Measurements from ENCODE around the gene VAMP8.
"Not testable (repeated sequence)": the region's sequence is repeated elsewhere in the genome, so short reads cannot be mapped to it uniquely, and the experiment has no call there.

VAMP8 gene

DNA sequence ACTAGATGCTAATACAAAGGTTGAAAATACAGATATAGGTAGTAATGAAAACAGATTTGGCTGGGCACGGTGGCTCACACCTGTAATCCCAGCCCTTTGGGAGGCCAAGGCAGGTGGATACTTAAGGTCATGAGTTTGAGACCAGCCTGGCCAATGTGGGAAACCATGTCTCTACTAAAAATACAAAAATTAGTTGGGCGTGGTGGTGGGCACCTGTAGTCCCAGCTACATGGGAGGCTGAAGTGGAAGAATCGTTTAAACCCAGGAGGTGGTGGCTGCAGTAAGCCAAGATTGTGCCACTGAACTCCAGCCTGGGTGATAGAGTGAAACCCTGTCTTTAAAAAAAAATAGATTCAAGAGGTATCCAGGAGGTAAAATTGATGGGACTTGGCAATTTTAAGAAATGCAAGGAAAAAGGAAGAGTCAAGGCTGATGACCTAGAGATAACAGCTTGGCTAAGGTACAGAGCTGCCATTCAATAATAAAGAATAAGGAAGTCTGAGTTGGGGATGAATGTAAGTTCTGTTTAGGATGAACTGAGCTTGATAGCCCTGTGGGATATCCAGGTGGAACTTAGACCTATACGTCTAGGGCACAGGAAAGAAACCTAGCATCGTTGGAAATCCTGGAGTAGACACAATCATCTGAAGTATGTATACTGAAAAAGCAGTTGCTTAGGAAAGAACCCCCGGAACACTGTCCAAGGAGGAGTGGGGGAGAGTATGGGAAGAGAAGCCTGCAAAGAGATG, 29.4 kb upstream of the VAMP8 start:
- no peak for DNase-seq

DNA sequence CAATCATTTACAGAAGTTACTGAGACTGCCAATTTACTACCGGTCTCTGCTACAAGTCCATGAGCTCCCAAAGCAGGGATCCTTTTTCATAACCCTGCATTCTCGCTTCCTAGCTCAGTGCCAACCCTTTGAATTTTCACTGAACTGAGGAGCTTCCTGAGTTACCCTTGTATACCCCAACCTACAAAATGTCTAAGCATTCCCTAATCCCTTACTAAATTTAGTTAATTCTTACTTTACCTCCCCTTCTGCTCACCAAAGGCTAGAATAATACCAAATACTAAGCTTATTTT, 28.8 kb upstream of the VAMP8 start:
- no peak for DNase-seq

GRCh38 chr2:85549095-85549494, 28.3 kb upstream of the VAMP8 start:
- DNase-seq, result no peak

DNA sequence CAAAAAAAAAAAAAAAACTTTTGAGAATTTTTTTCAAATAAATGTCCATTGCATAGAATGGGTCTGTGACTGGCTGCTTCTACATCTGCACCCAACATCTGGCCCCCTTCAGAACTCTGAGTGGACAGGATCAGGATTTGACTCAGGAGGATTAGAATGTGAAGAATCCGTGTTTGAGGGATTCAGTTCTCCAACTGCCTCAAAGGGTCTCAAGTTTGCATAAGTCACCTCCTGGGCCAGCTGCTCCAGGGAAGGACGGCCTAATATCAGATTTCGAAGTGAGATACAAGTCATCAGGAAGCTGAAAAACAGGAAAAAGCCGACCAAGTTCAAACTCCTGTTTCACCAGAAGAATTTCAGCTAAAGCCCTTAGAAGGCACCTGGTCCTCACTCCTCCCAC, 27.6 kb upstream of the VAMP8 start:
- DNase-seq, result no peak

GRCh38 chr2:85550486-85550885, 26.9 kb upstream of the VAMP8 start:
- no peak for DNase-seq

- DNase-seq, result peak; percentile 85
These were observed 25.4 kb upstream of the VAMP8 start for GRCh38 chr2:85551698-85552678.

- DNase-seq, result no peak
These were observed 24.2 kb upstream of the VAMP8 start for GRCh38 chr2:85553184-85553583.

- no peak for DNase-seq
These were observed 22.3 kb upstream of the VAMP8 start for GRCh38 chr2:85554980-85555612.

DNA sequence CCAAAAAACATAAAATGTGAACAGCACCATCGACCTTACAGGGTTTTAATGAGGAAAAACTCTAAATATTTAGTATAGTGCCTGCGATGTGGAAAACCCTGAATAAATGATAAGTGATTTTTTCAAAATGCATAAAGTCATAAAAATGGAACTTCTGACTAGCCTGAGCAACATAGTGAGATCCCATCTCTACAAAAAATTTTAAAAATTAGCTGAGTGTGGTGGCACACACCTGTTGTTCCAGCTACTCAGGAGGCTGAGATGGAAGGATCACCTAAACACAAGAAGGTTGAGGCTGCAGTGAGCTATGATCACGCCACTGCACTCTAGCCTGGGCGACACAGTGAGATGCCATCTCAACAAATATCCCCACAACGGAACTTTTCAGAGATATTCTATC, 20.3 kb upstream of the VAMP8 start:
- DNase-seq, result no peak

- DNase-seq, result no peak
These were observed 19.2 kb upstream of the VAMP8 start for GRCh38 chr2:85558160-85558559.

DNA sequence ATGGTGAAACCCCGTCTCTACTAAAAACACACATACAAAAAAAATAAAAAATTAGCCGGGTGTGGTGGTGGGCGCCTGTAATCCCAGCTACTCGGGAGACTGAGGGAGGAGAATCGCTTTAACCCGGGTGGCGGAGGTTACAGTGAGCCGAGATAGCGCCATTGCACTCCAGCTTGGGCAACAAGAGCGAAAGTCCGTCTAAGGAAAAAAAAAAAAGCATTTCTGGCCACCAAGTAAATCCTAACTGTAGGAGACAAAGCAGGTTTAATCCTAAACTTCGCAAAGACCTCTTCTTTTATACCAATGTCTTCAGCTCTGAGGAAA, 17.0 kb upstream of the VAMP8 start:
- not testable (repeated sequence) for DNase-seq

DNA sequence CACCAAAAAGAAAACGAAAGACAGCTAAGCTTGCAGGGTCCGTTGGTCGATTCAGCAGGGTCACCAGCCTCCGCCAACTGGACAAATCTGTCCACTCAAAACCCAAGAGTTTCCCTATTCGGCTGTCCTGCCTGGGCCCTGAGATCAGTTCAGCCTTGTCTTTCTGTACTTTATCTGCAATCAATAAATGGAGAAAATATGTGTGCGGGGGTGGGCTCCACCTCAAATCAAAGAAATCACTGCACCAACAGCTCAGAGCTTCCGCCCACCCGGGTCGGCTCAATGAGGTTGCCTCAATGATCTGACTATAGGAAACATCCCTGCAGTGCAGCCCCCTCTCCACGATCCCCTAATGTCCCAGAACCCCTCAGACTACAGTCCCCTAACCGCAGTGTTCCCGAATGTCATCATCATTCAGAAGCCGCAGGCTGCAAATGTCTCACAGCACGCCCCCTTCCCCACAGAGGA, 16.5 kb upstream of the VAMP8 start:
- DNase-seq, result no peak

DNA sequence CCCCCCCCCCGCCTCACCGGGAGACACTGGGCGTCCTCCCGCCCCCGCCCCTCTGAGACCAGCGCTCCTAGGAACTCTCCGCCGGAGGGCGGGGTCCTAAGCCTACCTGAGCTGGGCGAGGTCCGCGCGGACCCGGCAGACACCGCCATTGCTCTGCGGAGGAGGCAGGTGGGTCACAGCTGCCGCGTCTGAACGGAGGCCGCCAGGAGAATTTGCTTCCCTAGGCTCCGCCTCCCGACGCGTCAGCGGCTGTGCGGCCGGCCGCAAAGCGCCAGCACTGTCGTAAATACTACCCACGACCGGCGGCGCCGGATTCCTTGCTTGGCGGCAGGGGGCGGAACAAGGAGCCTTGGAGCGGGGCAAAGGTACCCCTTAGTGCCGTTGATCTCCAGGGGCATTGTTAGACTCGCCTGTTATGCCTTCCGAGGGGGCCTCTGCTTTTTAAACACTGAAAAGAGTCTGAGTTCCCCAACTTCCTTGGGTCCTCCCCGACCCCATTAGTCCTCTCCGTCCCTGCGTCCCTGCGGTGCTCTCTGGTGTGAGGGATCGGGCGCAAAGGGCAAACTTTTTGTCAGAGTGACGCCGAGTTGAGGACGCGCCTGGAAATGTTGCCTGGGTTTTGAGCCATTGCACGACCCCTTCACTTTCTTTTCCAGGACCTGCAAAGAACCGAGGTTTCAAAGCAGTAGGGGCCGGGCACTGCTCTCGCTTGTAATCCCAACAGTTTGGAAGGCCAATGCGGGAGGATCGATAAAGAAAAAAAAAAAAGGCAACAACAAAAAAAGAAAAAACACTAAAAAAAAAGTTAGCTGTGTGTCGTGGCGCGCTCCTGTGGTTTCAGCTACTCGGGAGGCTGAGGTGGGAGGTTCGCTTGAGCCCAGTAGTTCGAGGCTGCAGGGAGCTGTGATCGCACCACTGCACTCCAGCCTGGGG, 15.8 kb upstream of the VAMP8 start, which contains the start of gene GGCX:
TSS of gene GGCX (minus strand) at position 214 of the 933 bp plus-strand sequence. CDS start at position 149, 65 bp downstream.
- DNase-seq, result peak; percentile 96

DNA sequence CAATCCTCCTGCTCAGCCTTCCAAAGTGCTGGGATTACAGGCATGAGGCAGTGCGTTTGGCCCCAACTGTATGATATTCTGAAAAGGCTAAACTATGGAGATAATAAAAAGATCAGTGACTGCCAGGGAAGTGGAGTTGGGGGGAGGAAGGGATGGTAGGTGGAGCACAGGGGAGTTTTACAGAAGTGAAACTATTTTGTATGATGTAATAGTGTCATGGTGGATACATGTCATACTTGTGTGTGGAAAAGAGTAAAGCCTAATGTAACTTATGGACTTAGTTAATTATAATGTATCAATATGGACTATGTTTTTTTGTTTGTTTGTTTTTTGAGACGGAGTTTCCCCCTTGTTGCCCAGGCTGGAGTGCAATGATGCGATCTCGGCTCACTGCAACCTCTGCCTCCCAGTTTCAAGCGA, 13.2 kb upstream of the VAMP8 start:
- no peak for DNase-seq

GRCh38 chr2:85566265-85566664, 11.1 kb upstream of the VAMP8 start:
- no peak for DNase-seq

DNA sequence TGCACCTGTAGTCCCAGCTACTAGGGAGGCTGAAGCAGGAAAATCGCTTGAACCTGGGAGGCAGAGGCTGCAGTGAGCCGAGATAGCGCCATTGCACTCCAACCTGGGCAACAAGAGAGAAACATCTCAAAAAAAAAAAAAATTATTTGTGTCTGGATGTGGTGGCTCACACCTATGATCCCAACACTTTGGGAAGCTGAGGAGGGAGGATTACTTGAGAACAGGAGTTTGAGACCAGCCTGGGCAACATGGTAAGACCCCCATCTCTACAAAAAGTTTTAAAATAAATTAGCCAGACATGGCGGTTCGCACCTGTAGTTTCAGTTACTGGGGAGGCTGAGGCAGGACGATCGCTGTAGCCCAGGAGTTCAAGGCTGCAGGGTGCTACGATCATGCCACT, 1.6 kb upstream of the VAMP8 start:
- no peak for DNase-seq

DNA sequence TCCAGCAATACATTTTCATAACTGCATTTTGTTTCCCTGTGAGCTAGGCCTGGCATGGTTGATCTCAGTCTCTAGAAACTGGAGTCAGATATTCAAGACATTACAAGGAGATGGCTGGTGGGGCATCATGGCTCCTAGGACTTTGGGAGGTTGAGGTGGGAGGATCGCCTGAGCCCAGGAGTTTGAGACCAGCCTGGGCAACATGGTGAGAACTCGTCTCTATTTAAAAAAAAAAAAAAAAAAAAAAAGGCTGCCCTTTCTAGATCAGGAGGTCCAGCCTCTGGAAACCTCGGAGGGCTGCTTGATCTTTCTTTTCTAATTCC, 362 bp upstream of the VAMP8 start:
- no peak for DNase-seq

DNA sequence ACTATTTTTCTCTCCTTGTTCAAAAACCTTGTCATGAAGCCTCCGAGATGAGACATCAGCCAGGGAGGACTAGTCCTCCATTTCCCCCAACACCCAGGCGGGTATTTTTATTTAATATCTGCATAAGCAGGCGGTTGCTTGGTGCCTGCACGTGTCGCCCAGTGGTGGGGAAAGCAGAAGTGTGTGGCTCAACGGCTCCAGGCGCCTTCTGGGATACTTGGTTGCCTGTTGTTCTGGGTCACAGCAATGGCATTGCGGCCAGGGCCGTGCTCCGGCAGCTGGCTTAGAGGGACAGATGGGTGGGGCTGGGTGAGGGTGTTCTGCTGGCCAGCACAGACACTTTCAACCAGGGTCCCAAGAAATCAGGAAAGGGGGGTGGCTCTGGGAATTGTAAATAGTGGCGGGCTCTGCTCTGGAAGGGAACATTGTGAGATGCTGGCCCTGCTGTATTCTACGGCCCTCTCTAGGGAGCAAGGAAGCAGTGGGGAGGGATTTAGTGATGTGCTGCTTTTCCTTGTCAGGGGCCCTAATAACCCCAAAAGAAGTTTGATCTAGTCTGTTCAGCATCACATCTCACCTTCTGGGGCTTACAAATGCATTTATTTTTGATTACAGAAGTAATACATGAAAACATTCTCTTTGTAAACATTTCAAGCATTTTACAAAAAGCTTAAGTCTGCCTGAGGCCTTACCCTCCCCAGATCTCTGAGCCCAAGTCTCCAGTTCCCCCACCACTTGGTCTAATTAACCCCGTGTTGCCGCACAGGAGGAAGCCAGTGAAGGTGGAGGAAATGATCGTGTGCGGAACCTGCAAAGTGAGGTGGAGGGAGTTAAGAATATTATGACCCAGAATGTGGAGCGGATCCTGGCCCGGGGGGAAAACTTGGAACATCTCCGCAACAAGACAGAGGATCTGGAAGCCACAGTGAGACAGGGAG, 1.1 kb downstream of the VAMP8 start:
- DNase-seq, result no peak

GRCh38 chr2:85579266-85579935, 2.0 kb downstream of the VAMP8 start:
- DNase-seq, result no peak

- no peak for DNase-seq
These were observed 2.8 kb downstream of the VAMP8 start for GRCh38 chr2:85580206-85580605.

DNA sequence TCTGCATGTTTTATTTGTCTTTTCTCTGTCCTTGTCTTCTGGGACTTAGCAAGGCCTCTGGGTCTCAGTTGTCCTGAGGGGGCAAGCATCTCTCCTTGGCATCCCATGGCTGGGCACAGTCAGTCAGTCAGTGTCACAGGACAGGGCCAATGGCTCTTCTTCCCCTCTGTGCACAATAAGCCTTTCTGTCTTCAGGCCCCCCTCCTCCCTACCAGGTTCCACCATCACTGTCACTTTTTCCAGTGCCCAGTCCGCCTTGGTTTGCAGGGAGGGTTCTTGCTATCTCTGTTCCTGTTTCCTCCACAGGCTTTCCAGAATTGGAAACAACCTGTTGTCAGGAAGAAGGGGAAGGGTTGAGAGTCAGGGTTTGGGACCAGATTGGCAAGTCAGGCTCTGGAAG, 5.1 kb downstream of the VAMP8 start:
- no peak for DNase-seq

Data from right forelimb (tissue), 1 donor.